Peyer's patch (tissue), 4 donors: Measurements from ENCODE around the gene CACUL1. TPM values are rescaled to one million over a fixed set of nuclear protein-coding genes. Genes with fewer than 3 reads are reported as not detected.

ENCODE experiments used
- DNase-seq, 3 donors: peaks; one replicate each; pipeline ENCODE4 v3.0.0-alpha.2; 2017 to 2019
- H3K27ac ChIP-seq, 4 donors: fragments of 200-600 bp; sonication (generic); one replicate each; pipeline ENCODE4 v1.5.1; 2016 to 2019
- H3K27me3 ChIP-seq, 2 donors: fragments of 200-600 bp; sonication (generic); one replicate each; pipeline ENCODE4 v1.5.1; 2019
- H3K36me3 ChIP-seq, 3 donors: fragments of 200-600 bp; sonication (generic); one replicate each; pipeline ENCODE4 v1.5.1; 2016 to 2019
- H3K4me1 ChIP-seq, 4 donors: fragments of 200-600 bp; sonication (generic); one replicate each; pipeline ENCODE4 v1.5.1; 2016 to 2019
- H3K4me3 ChIP-seq, 4 donors: fragments of 200-600 bp; sonication (generic); 1 replicate in 3 of 4; 2 replicates in 1 of 4; pipeline ENCODE4 v1.5.1; 2016 to 2019; ENCODE audit warnings: mild to moderate bottlenecking in 1 of 4
- H3K9me3 ChIP-seq, 4 donors: fragments of 200-600 bp; sonication (generic); one replicate each; pipeline ENCODE4 v1.5.1; 2016 to 2019; ENCODE audit warnings: mild to moderate bottlenecking in 1 of 4
- POLR2A ChIP-seq, 2 donors: fragments of 450-650 bp; IDR thresholded peaks; one replicate each; pipeline ENCODE4 v1.5.1; 2017; ENCODE audit warnings: antibody characterized with exemption in 2 of 2, mild to moderate bottlenecking in 2 of 2, moderate library complexity in 2 of 2
- total RNA-seq, 4 donors: library from RNA; depleted of rRNA; stranded (reverse); fragments of >200 nt; gene quantifications; one replicate each; pipeline ENCODE4 v1.1.0, GENCODE V29; 2016
- TF ChIP-seq, protein P1 (sequence below), 6 experiments: fragments of 450-650 bp in 4 of 6; fragments of 200-600 bp in 2 of 6; sonication (generic) in 1 of 6; IDR thresholded peaks; one replicate each; pipeline ENCODE4 v1.5.1; 2017 to 2019; ENCODE audit warnings: antibody characterized with exemption in 6 of 6, mild to moderate bottlenecking in 3 of 6, moderate library complexity in 1 of 6

Gene CACUL1
- total RNA-seq, 4 donors from 2014 or later = 20.6 to 42.6 (median 33.1) TPM

DNA sequence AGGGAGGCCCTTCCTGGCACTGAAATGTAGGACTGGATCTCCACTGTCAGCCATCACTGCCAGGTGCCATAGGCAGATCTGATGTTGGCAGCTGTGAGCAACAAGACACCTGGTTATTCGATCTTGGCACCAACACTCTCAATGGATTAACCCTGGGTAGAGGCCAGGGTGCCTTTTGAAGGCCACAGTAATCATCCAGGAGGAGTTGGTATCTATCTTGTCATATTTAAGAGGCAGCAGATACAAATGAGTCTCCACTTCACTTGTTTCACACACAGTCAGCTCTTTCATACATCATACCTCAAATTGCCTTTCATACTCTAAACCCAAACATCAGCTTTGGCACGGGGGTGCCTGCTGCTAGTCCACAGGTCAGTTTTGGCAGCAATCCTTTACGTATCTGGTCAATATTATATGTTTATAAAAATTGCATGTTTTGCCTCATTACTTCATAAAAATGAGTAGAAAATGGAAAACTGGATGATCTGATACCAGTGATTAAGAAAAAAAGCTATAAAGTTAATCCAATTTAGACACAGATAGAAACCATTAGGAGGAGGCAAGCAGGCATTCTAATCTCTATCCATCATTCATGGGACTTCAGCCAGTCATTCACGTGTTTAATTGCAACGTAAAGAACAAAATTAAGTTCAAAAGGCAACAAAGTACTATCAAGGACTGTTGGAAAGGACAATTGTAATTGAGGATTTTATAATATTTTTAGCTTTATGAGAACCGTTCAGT, 12.7 kb upstream of the CACUL1 start:
- H3K27ac ChIP-seq = no peak overlapping the region
- DNase-seq = no peak
- H3K36me3 ChIP-seq = no peaks in the 10 kb centered on the region
- H3K27me3 ChIP-seq = no peaks in the 10 kb centered on the region
- TF ChIP-seq, protein P1, sequence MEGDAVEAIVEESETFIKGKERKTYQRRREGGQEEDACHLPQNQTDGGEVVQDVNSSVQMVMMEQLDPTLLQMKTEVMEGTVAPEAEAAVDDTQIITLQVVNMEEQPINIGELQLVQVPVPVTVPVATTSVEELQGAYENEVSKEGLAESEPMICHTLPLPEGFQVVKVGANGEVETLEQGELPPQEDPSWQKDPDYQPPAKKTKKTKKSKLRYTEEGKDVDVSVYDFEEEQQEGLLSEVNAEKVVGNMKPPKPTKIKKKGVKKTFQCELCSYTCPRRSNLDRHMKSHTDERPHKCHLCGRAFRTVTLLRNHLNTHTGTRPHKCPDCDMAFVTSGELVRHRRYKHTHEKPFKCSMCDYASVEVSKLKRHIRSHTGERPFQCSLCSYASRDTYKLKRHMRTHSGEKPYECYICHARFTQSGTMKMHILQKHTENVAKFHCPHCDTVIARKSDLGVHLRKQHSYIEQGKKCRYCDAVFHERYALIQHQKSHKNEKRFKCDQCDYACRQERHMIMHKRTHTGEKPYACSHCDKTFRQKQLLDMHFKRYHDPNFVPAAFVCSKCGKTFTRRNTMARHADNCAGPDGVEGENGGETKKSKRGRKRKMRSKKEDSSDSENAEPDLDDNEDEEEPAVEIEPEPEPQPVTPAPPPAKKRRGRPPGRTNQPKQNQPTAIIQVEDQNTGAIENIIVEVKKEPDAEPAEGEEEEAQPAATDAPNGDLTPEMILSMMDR (IDR thresholded peaks at IDR 0.05) = no peak
- TF ChIP-seq POLR2A (IDR thresholded peaks at IDR 0.05) = no peak
- H3K4me3 ChIP-seq = no peak overlapping the region
- H3K4me1 ChIP-seq = no peaks in the 10 kb centered on the region
- H3K9me3 ChIP-seq = no peaks in the 10 kb centered on the region

- TF ChIP-seq, protein P1 (IDR thresholded peaks at IDR 0.05) = no peak
- no peak for TF ChIP-seq POLR2A (IDR thresholded peaks at IDR 0.05)
- H3K27ac ChIP-seq = no peak overlapping the region
- no peaks in the 10 kb centered on the region for H3K27me3 ChIP-seq
- no peaks in the 10 kb centered on the region for H3K36me3 ChIP-seq
- no peak for DNase-seq
- no peaks in the 10 kb centered on the region for H3K4me1 ChIP-seq
- no peaks in the 10 kb centered on the region for H3K9me3 ChIP-seq
- H3K4me3 ChIP-seq = no peak overlapping the region
Observed at GRCh38 chr10:118764195-118764594, 9.4 kb upstream of the CACUL1 start.

- no peaks in the 10 kb centered on the region for H3K27me3 ChIP-seq
- H3K36me3 ChIP-seq = no peaks in the 10 kb centered on the region
- no peaks in the 10 kb centered on the region for H3K9me3 ChIP-seq
- DNase-seq = no peak
- no peak for TF ChIP-seq POLR2A (IDR thresholded peaks at IDR 0.05)
- TF ChIP-seq, protein P1 (IDR thresholded peaks at IDR 0.05) = no peak
- H3K4me3 ChIP-seq = no peak overlapping the region
- no peaks in the 10 kb centered on the region for H3K4me1 ChIP-seq
- no peak overlapping the region for H3K27ac ChIP-seq
Observed at GRCh38 chr10:118763202-118763988, 8.6 kb upstream of the CACUL1 start.

DNA sequence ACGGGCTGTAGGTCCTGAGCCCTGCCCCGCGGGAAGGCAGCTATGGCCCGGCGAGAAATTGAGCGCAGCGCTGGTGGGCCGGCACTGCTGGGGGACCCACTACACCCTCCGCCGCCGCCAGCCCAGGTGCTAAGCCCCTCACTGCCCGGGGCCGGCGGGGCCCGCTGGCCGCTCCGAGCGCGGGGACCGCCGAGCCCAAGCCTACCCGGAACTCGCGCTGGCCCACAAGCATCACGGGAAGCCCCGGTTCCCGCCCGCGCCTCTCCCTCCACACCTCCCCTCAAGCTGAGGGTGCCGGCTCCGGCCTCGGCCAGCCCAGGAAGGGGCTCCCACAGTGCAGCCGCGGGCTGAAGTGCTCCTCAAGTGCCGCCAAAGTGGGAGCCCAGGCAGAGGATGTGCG, 5.5 kb upstream of the CACUL1 start:
- no peak for TF ChIP-seq POLR2A (IDR thresholded peaks at IDR 0.05)
- TF ChIP-seq, protein P1 (IDR thresholded peaks at IDR 0.05) = no peak
- no peak for DNase-seq
- H3K4me1 ChIP-seq = peaks cover 0 to 6% (median 2%) of the 10 kb centered on the region in 4 donors
- no peaks in the 10 kb centered on the region for H3K36me3 ChIP-seq
- no peak overlapping the region for H3K4me3 ChIP-seq
- H3K27me3 ChIP-seq = no peaks in the 10 kb centered on the region
- no peak overlapping the region for H3K27ac ChIP-seq
- no peaks in the 10 kb centered on the region for H3K9me3 ChIP-seq

GRCh38 chr10:118758449-118758848, 3.7 kb upstream of the CACUL1 start:
- Histone ChIP-seq H3K27me3 (no peaks in the 10 kb centered on the region), H3K9me3 (no peaks in the 10 kb centered on the region), H3K27ac (no peak overlapping the region), H3K4me1 (peaks cover 0 to 11% (median 5%) of the 10 kb centered on the region in 4 donors), H3K36me3 (no peaks in the 10 kb centered on the region), H3K4me3 (no peak overlapping the region)
- no peak for DNase-seq
- TF ChIP-seq, protein P1 (IDR thresholded peaks at IDR 0.05) = no peak
- TF ChIP-seq POLR2A (IDR thresholded peaks at IDR 0.05) = no peak
